Dermis microvascular lymphatic vessel endothelial cell (primary cell): ENCODE results near the gene FOXJ2. TPM values are rescaled to one million over a fixed set of nuclear protein-coding genes. Genes with fewer than 3 reads are reported as not detected.
A peak's percentile ranks its signal among the peaks of the same experiment; 100 is the strongest.
"Not testable (repeated sequence)": the region's sequence is repeated elsewhere in the genome, so short reads cannot be mapped to it uniquely, and the experiment has no call there.

ENCODE experiments used
- DNase-seq, 2 donors: peaks; one replicate each; pipeline versions ENCODE4 v3.0.0 to v3.0.0-alpha.2; 2010; ENCODE audit warnings: low read depth in 2 of 2
- total RNA-seq: library from RNA; depleted of rRNA; stranded (reverse); fragments of >200 nt; gene quantifications from 2 replicates; pipeline ENCODE4 v1.2.1, GENCODE V29; 2014

FOXJ2 gene
- total RNA-seq, 1 donor from 2014 or later: 2.8 TPM

- DNase-seq: no peak
These were observed 31.6 kb downstream of the FOXJ2 start for GRCh38 chr12:8064131-8064530.

DNA sequence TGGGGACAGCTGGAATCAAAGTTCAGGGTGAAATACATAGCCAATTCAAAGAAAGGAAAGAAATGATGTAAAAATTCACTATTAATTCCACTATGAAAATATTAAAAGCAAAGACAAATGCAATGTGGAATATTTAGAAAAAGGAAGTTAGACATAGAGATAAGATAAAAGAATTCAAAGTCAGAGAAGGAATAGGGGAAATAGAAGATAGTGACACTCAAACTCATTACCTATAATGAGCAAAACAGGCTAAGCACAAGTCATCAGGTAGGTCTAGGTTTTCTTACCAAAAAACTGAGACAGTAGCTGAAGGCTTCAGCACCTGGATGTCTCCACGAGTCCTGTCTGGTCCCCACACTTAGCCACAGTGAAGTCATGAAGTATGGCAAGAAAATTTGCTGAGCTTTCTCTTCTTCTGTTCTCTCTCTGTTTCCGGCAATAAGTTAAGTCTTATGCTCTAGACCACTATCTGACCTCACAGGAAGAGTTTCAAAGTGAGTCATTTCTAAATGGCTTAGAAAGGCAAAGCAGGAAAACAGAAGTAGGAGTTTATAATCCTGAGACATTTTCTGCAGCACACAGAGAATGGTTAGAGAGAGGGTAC, 33.6 kb downstream of the FOXJ2 start, which contains the start of gene C3AR1:
Gene C3AR1 (minus strand): TSS at position 369 of the 604 bp plus-strand sequence. CDS start 6,174 bp downstream, outside the sequence.
- DNase-seq: peak in 1 of 2 donors; percentile 80

GRCh38 chr12:8069582-8069981, 37.1 kb downstream of the FOXJ2 start:
- no peak for DNase-seq

GRCh38 chr12:8071820-8072219, 39.3 kb downstream of the FOXJ2 start:
- DNase-seq: not testable (repeated sequence)

GRCh38 chr12:8075935-8076334, 43.4 kb downstream of the FOXJ2 start:
- no peak for DNase-seq

- DNase-seq: no peak
These were observed 43.9 kb downstream of the FOXJ2 start for GRCh38 chr12:8076366-8076765.

- peak in 1 of 2 donors; percentile 61 for DNase-seq
These were observed 44.7 kb downstream of the FOXJ2 start for GRCh38 chr12:8077207-8077606.

- peak; percentile 36 to 81 for DNase-seq
These were observed 45.9 kb downstream of the FOXJ2 start for GRCh38 chr12:8078398-8078797.

DNA sequence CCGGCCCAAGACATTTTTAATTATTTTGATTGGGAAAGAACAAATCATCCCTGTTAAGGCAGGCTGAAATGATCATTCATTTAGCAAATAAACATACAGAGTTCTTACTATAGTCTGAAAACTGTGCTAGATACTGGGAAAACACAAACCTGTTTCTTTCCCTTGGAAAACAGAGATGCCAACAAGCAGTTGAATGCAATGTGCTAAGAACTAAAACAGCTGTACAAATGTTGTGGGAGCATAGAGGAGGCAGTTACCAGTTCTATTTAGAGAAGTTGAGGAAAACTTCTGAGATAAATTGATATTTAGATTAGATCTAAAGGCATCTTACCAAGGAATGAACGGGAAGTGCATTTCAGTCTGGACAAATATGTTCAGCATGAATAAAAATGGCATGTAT, 46.4 kb downstream of the FOXJ2 start:
- DNase-seq: no peak

DNA sequence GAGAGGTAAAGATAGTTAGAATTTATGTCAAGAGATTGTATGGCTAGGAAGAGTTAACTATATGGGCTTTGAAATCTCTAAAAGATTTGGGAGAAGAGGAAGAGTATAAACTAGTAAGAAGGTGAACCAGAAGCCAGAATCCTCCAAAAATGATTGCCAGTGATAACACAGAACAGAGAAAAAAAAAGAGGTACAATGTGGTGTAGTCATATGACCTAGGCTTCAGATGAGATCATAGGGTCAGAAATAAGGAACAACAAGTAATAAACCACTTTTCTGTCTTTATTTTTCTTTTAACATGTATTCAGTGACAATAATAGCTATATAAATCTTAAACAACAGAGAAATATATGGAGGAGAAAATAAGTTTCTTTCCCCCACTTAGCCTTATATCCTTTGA, 47.6 kb downstream of the FOXJ2 start:
- DNase-seq: no peak

DNA sequence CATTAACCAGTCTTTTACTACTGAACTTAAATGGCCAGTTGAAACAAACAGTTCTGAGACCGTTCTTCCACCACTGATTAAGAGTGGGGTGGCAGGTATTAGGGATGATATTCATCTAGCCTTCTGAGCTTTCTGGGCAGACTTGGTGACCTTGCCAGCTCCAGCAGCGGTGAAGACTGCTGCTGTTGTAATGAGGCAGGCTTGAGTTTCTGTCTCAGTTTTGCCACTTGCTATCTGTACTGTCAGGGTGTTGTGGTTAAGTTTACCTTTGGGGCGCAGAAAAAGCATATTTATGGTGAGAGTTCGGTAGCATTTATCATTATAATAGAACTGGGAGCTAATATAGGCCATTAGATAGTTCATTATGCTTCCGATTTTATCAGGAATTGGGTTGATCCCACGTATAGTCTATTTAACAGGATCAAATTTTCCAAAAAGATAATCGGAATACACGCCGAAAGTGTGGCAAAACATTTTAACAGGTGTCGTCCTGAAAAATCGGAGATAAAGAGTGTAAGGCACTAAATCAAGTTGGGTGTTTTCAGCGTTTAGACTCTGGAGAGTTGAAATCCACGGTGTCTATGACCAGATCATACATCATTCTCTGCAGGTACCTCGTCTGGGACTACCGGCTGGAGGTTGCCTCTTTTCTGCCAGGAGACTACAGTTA, 48.9 kb downstream of the FOXJ2 start:
- DNase-seq: no peak

DNA sequence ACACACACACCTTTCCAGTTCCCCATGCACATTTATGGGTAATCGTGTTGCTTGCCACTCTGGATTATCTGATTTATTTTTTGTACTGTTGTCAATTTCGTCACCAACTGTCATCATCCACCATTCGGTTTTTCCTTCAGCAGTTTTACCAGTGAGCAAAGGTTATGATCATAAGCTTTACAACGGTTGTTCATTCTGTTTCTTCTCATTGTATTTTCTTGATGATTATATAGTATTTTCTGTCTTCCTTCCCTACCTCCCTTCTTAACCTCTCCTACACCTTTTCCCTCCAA, 50.2 kb downstream of the FOXJ2 start:
- no peak for DNase-seq

DNA sequence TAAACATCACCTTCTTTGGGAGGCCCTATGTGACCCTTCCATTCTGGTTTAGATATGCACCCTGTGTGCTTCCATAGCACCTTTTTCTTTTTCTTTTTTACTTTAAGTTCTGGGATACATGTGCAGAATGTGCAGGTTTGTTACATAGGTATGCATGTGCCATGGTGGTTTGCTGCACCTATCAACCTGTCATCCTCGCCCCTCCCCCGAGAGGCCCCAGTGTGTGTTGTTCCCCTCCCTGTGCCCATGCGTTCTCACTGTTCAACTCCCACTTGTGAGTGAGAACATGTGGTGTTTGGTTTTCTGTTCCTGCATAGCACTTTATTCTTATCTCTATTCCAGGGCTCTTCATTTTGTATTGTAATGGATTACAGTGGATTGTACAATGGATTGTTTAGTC, 51.8 kb downstream of the FOXJ2 start:
- DNase-seq: not testable (repeated sequence)

- no peak for DNase-seq
These were observed 55.1 kb downstream of the FOXJ2 start for GRCh38 chr12:8087666-8088065.

DNA sequence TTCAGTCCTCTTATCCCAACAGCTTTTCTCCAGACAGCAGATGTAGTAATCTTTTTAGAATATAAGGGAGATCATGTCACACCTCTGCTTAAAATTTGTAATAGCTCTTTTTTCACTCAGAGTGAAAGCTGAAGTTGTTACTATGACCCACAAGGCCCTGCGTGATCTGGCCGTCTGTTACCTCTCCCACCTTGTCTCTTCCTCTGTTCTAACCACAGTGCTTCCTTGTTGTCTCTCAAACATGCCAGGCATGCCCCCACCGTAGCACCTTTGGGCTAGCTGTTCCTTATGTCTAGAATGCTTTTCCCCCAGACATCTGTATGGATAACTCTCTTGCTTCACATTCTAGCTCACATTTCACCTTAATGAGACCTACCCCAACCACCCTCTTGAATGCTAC, 56.1 kb downstream of the FOXJ2 start:
- no peak for DNase-seq

DNA sequence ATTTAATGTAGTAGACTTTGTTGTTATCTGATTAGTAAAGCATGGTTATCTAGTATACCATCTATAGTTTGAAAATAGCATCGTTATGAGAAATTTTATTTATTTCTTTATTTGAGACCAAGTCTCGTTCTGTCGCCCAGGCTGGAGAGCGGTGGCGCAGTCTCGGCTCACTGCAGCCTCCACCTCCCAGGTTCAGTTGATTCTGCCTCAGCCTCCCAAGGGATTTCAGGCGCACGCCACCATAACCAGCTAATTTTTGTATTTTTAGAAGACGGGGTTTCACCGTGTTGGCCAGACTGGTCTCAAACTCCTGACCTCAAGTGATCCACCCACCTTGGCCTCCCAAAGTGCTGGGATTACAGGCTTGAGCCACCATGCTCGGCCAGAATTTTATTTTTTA, 56.8 kb downstream of the FOXJ2 start:
- DNase-seq: not testable (repeated sequence)

GRCh38 chr12:8089716-8090115, 57.2 kb downstream of the FOXJ2 start:
- DNase-seq: no peak

DNA sequence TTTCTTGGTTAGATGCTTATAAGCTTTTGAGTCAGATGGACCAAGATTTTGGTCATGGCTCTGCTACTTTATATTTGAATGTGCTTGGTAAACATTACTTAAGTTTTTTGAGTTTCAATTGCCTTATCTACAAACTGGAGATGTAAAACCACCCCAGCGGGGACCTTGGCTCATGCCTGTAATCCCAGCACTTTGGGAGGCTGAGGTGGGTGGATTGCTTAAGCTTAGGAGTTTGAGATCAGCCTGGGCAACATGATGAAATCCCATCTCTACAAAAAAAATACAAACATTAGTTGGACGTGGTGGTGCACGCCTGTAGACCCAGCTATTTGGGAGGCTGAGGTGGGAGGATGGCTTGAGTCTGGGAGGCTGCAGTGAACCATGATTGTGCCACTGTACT, 60.8 kb downstream of the FOXJ2 start:
- DNase-seq: no peak

GRCh38 chr12:8096281-8096915, 63.9 kb downstream of the FOXJ2 start:
- DNase-seq: no peak

GRCh38 chr12:8099235-8099634, 66.7 kb downstream of the FOXJ2 start:
- no peak for DNase-seq
